ENCODE data around the gene RNU6-7. TPM values are rescaled to one million over a fixed set of nuclear protein-coding genes. Genes with fewer than 3 reads are reported as not detected.

RNU6-7 gene
- not detected in 2 replicates for total RNA-seq (2021)
- long read RNA-seq: 0 reads

DNA sequence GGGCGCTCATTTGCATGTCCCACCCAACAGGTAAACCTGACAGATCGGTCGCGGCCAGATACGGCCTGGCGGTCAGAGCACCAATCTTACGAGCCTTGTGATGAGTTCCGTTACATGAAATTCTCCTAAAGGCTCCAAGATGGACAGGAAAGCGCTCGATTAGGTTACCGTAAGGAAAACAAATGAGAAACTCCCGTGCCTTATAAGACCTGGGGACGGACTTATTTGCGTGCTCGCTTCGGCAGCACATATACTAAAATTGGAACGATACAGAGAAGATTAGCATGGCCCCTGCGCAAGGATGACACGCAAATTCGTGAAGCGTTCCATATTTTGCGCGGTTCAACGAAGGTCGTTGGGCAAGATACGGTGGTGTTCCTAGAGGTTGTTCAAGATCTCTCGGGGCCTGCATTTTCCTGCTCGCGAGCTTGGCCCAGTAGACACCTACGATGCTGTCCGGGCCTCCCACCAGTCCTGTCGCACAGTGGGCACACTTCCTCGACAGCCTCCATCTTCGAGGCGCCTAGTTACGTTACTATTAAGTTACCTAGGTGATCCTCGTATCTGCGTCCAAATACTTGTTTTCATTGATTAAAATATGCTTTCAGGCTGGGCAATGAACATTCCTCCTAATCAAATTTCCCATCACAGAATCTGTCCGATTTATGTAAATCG lies at the start of gene RNU6-7:
Gene RNU6-7 (plus strand): TSS at position 230 of the 675 bp plus-strand sequence.
- Mint-ChIP-seq H3K4me3 (peak within 1 kb of the TSS; percentile 76 to 97), H3K4me1 (peaks cover 28 to 29% of the 10 kb centered on the region in 2 experiments), H3K36me3 (ENCODE audit: insufficient read depth in 1 of 3, low read depth in 3 of 3) (no peaks in the 10 kb centered on the region), H3K27ac (peak within 1 kb of the TSS; percentile 91 to 100 (median 100); a peak in 5 of 7 replicates), H3K27me3 (ENCODE audit: low read depth) (peaks cover 10% of the 10 kb centered on the region), H3K9me3 (no peaks in the 10 kb centered on the region; a peak in 1 of 5 replicates)
- H2BK12ac ChIP-seq (ENCODE audit: insufficient read length, low read depth, low read length): no peak within 1 kb of the TSS
- no peaks in the 10 kb centered on the region for H4K20me1 ChIP-seq (ENCODE audit: control insufficient read depth, insufficient read depth, insufficient read length)
- no peaks in the 10 kb centered on the region for H3K9me3 ChIP-seq (ENCODE audit: control insufficient read depth, low read depth, low read length)
- H3T11ph ChIP-seq (ENCODE audit: low read length): no peak within 1 kb of the TSS
- H2BK15ac ChIP-seq (ENCODE audit: low read depth, low read length): no peak within 1 kb of the TSS
- peaks cover 15% of the 10 kb centered on the region for H3K23me2 ChIP-seq (ENCODE audit: insufficient read length, low read depth, low read length, poor library complexity, severe bottlenecking)
- H4K5ac ChIP-seq (ENCODE audit: insufficient read length, low read depth, low read length): no peak within 1 kb of the TSS
- no peak within 1 kb of the TSS for H3K18ac ChIP-seq (ENCODE audit: insufficient read length, low read depth, low read length)
- no peak within 1 kb of the TSS for H2BK120ac ChIP-seq (ENCODE audit: low read depth, low read length, poor library complexity, severe bottlenecking)
- no peaks in the 10 kb centered on the region for H3K79me1 ChIP-seq (ENCODE audit: insufficient read depth, low read depth, low read length, poor library complexity, severe bottlenecking)
- H4K8ac ChIP-seq (replicated peaks; ENCODE audit: insufficient read length, low read depth, low read length): no peak within 1 kb of the TSS
- TF ChIP-seq, protein P1, sequence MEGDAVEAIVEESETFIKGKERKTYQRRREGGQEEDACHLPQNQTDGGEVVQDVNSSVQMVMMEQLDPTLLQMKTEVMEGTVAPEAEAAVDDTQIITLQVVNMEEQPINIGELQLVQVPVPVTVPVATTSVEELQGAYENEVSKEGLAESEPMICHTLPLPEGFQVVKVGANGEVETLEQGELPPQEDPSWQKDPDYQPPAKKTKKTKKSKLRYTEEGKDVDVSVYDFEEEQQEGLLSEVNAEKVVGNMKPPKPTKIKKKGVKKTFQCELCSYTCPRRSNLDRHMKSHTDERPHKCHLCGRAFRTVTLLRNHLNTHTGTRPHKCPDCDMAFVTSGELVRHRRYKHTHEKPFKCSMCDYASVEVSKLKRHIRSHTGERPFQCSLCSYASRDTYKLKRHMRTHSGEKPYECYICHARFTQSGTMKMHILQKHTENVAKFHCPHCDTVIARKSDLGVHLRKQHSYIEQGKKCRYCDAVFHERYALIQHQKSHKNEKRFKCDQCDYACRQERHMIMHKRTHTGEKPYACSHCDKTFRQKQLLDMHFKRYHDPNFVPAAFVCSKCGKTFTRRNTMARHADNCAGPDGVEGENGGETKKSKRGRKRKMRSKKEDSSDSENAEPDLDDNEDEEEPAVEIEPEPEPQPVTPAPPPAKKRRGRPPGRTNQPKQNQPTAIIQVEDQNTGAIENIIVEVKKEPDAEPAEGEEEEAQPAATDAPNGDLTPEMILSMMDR (conservative IDR thresholded peaks at IDR 0.05): no peak
- H3K4ac ChIP-seq (ENCODE audit: low read depth, low read length): no peak within 1 kb of the TSS
- peak within 1 kb of the TSS; percentile 98 for H3K4me2 ChIP-seq (ENCODE audit: insufficient read depth, insufficient read length, low read length)
- H4K91ac ChIP-seq (ENCODE audit: insufficient read length, low read depth, low read length): no peak within 1 kb of the TSS
- no peaks in the 10 kb centered on the region for H3K79me2 ChIP-seq (ENCODE audit: insufficient read depth, low read length)
- peak within 1 kb of the TSS; percentile 41 for H2AFZ ChIP-seq (ENCODE audit: low read length)
- no peaks in the 10 kb centered on the region for H3K27me3 ChIP-seq (ENCODE audit: insufficient read depth, low read length)
- no CpG with 5 or more reads among the region's 40 CpGs for WGBS (ENCODE audit: extremely low coverage, insufficient read length, low lambda C conversion rate)
- no peak within 1 kb of the TSS for H3K14ac ChIP-seq (ENCODE audit: insufficient read depth, low read length)
- no peak within 1 kb of the TSS for H3K56ac ChIP-seq (ENCODE audit: insufficient read length, low read depth, low read length)
- no peak within 1 kb of the TSS for H3K23ac ChIP-seq (ENCODE audit: insufficient read length, low read depth, low read length)
- H3K9ac ChIP-seq (ENCODE audit: extremely low read depth, insufficient read length, low read length): peak within 1 kb of the TSS; percentile 12
- DNase-seq: peak; percentile 42
- H2AK5ac ChIP-seq (ENCODE audit: insufficient read length, low read length): no peak within 1 kb of the TSS
- H2BK20ac ChIP-seq (ENCODE audit: low read depth, low read length, poor library complexity, severe bottlenecking): no peak within 1 kb of the TSS
- no peaks in the 10 kb centered on the region for H3K4me1 ChIP-seq (ENCODE audit: insufficient read depth, low read length)
- H2BK5ac ChIP-seq (ENCODE audit: insufficient read length, low read length): no peak within 1 kb of the TSS
- no peak within 1 kb of the TSS for H3K27ac ChIP-seq (ENCODE audit: insufficient read length, low read depth, low read length)
